GM21447 (cell line): ENCODE measurements around the gene FNDC10.
"Not testable (repeated sequence)": the region's sequence is repeated elsewhere in the genome, so short reads cannot be mapped to it uniquely, and the experiment has no call there.

Experiments
- ATAC-seq: cut with Tn5 transposase; IDR thresholded peaks from one replicate; pipeline ENCODE4 v1.9.1; 2021; ENCODE audit not compliant: unreplicated experiment

Gene FNDC10

GRCh38 chr1:1599030-1599934, 653 bp downstream of the FNDC10 start:
- no peak for ATAC-seq

DNA sequence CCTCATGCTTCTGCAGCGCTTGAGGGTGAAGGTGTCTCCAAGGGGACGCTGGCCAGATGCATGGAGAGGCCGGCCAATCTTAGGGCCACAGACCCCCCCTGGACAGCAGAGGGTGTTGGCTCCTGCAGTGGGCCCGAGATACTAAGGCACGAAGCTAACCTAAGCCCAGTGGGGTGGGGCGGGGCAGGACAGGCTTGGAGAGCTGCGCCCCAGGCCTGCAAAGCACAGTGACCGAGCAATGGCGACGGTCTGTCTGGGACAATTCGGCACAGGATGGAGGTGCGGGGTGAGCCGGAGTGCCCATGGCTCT, 1.3 kb downstream of the FNDC10 start:
- no peak for ATAC-seq

DNA sequence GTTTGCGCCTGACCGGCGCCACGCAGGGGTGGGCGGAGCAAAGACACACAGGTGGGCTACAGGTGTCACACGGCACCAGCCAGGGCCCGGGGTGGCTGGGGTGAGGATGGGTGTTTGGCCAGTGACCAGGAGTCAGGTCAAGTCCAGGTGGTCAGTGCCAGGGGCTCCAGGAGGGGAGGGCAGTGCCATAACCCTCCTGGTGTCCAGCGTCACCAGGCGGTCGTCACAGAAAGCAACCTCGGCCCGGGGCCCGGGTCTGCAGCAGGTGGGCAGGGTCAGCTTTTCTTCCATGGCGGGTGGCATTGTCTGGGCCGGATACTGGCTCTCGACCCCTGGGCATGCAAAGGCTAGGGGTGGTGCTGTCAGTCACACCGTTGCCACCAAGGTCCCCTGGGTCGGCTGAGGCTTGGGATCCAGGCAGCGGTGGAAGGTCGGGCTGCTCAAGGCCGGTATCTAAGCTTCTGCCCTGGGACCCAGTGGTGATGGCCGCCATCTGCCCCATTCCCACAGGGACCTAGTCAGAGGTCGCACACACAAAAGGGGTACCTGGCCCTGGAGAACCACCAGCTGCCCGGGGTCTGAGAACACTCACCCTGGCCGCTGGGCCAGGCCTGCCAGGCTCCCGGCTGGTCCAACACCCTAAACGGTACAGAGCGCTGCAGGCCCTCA, 1.8 kb downstream of the FNDC10 start:
- ATAC-seq: no peak

- no peak for ATAC-seq
Measured at GRCh38 chr1:1597275-1597930, 2.5 kb downstream of the FNDC10 start.

DNA sequence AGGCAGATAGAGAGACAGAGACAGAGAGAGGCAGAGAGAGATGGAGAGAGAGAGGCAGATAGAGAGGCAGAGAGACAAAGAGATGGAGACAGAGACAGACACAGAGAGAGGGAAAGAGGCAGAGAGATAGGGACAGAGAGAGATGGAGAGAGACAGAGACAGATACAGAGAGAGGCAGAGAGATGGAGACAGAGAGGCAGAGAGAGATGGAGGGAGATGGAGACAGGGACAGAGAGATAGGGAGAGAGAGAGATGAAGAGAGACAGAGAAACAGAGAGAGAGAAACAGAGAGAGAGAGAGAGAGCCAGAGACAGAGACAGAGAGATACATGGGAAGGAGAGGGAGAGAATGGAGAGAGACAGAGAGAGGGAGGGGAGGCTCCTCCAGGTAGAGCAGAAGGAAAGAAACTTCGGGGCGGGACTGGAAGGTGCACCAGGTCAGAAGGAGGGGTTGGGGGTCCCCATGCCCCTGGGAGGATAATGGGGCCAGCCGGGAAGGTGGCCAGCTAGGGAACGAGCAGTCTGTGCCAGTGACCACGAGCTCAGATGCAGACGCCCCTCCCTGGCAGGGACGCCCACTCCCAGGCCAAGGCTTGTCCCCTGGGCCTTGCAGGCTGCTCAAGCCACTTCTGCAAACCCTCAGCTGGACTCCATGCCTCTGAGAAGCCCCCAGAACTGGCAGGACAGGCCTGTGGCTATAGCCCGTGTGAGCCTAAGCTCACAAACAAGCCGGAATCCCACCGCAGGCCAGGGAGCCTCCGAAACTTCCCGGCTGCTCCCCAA, 3.3 kb downstream of the FNDC10 start:
- ATAC-seq: no peak

- not testable (repeated sequence) for ATAC-seq
Measured at GRCh38 chr1:1595341-1595740, 4.6 kb downstream of the FNDC10 start.

GRCh38 chr1:1594602-1595260, 5.2 kb downstream of the FNDC10 start:
- no peak for ATAC-seq

- ATAC-seq: no peak
Measured at GRCh38 chr1:1593834-1594601, 5.9 kb downstream of the FNDC10 start.

DNA sequence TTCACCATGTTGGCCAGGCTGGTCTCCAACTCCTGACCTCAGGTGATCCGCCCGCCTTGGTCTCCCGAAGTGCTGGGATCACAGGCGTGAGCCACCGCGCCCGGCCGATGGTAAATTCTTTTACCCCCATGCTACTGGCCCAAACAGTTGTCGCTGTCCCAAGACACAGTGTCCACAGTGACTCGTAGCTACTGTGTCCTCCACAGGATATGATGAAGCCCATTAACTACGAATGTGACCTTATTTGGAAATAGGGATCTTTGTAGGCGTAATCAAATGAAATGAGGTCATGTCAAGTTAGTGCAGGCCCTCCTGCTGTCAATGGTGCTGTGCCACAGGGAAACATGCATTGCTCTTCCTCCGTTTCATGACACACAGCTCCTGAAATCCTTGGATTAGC, 8.5 kb downstream of the FNDC10 start:
- ATAC-seq: no peak

- no peak for ATAC-seq
Measured at GRCh38 chr1:1583347-1584010, 16.5 kb downstream of the FNDC10 start.

- ATAC-seq: no peak
Measured at GRCh38 chr1:1582585-1583346, 17.2 kb downstream of the FNDC10 start.

DNA sequence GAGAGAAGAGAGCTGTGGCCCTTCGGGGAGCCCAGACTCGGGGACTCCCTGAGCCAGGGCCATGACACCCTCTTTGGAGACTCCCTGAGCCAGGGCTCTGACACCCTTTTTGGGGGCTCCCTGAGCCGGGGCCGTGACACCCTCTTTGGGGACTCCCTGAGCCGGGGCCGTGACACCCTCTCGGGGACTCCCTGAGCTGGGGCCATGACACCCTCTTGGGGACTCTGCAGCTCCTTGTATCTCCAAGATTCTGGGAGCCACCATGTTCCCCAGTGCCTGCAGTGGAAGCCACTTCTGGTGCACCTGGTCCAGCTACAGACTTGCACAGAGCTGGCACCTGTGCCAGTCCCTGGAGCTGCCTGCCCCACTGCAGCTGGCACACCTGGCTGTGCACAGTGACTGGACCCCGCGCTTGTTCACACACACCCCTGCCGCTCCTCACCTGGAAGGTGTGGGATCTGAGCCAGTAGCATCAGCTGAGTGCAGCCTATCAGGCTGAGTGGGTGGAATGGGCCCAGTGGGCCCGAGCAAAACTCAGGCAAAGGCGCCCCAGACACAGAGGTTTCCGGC, 21.5 kb downstream of the FNDC10 start:
- no peak for ATAC-seq

DNA sequence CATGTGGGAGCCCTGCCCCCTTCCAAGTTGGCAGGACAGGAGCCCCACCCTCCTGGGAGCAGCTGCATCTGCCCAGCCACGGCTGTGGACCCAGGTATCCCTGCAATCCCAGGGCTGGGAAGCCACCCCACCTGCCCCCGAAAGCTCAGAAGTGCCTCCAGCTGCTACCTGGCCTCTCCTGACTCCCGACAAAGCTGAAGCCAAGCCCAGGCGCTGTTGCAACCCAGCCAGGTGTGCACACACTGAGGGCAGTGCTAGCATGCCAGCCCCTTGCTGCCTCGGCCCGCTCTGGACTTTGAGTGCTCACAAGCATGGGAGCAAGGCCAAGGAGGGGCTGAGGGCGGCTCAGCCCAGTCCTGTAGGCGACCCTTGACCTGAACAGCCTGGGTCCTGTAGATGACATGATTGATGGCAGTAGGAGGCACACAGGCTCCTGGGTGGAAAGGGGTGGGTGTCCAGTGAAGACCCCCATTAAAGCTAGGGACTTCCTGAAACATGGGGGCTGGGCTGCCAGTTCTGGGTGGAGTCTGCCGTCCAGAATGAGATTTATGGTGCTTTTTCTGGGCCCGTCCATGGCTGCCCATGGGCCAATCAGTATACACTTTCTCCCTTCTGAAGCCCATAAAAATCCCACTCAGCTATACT, 22.4 kb downstream of the FNDC10 start:
- ATAC-seq: no peak

GRCh38 chr1:1574721-1575537, 25.0 kb downstream of the FNDC10 start, which contains the start of gene SSU72:
Gene SSU72, minus strand, starts transcription at chr1:1574863. Its CDS starts 306 bp downstream, at chr1:1574557.
- ATAC-seq: peak; percentile 73

GRCh38 chr1:1573843-1574720, 25.9 kb downstream of the FNDC10 start:
- peak; percentile 48 for ATAC-seq

- no peak for ATAC-seq
Measured at GRCh38 chr1:1569341-1569740, 30.6 kb downstream of the FNDC10 start.
